Hindlimb muscle (tissue), 1 donor: ENCODE measurements around the gene SUMO2. TPM values are rescaled to one million over a fixed set of nuclear protein-coding genes. Genes with fewer than 3 reads are reported as not detected.
"Not testable (repeated sequence)": the region's sequence is repeated elsewhere in the genome, so short reads cannot be mapped to it uniquely, and the experiment has no call there.

ENCODE experiments used
- DNase-seq: peaks from one replicate; pipeline ENCODE4 v3.0.0-alpha.2; 2013
- polyA plus RNA-seq: library from polyadenylated mRNA; unstranded; fragments of 120-200 nt; gene quantifications from one replicate; pipeline ENCODE4 v1.2.1, GENCODE V29; 2013; ENCODE audit not compliant: insufficient read length

Gene SUMO2
- polyA plus RNA-seq, 1 donor = 309 TPM

GRCh38 chr17:75142236-75142971, 40.4 kb downstream of the SUMO2 start:
- DNase-seq = no peak

GRCh38 chr17:75138519-75138918, 44.2 kb downstream of the SUMO2 start:
- DNase-seq = no peak

GRCh38 chr17:75137762-75138161, 45.0 kb downstream of the SUMO2 start:
- not testable (repeated sequence) for DNase-seq

GRCh38 chr17:75135946-75136345, 46.8 kb downstream of the SUMO2 start:
- no peak for DNase-seq

- DNase-seq = no peak
Observed at GRCh38 chr17:75135452-75135851, 47.3 kb downstream of the SUMO2 start.

GRCh38 chr17:75133607-75134347, 49.0 kb downstream of the SUMO2 start:
- not testable (repeated sequence) for DNase-seq

GRCh38 chr17:75133001-75133400, 49.8 kb downstream of the SUMO2 start:
- no peak for DNase-seq

- DNase-seq = not testable (repeated sequence)
Observed at GRCh38 chr17:75132018-75133000, 50.5 kb downstream of the SUMO2 start.

GRCh38 chr17:75131278-75132017, 51.3 kb downstream of the SUMO2 start, which contains the start of gene NT5C:
TSS of gene NT5C (minus strand) at chr17:75131742. CDS start at chr17:75131707, 35 bp downstream.
- DNase-seq = peak; percentile 91

- peak; percentile 54 for DNase-seq
Observed at GRCh38 chr17:75130632-75131277, 52.0 kb downstream of the SUMO2 start.

GRCh38 chr17:75130059-75130631, 52.6 kb downstream of the SUMO2 start:
- DNase-seq = no peak

- no peak for DNase-seq
Observed at GRCh38 chr17:75129576-75129975, 53.2 kb downstream of the SUMO2 start.

- no peak for DNase-seq
Observed at GRCh38 chr17:75128694-75129505, 53.9 kb downstream of the SUMO2 start.

- DNase-seq = not testable (repeated sequence)
Observed at GRCh38 chr17:75127936-75128335, 54.8 kb downstream of the SUMO2 start.

GRCh38 chr17:75126954-75127353, 55.8 kb downstream of the SUMO2 start:
- DNase-seq = no peak

- no peak for DNase-seq
Observed at GRCh38 chr17:75125984-75126383, 56.8 kb downstream of the SUMO2 start.

GRCh38 chr17:75124819-75125162, 58.0 kb downstream of the SUMO2 start:
- no peak for DNase-seq

GRCh38 chr17:75124041-75124818, 58.5 kb downstream of the SUMO2 start:
- DNase-seq = no peak

GRCh38 chr17:75118307-75118706, 64.5 kb downstream of the SUMO2 start:
- DNase-seq = no peak
